Endometrial microvascular endothelial cells (primary cell): ENCODE measurements around the gene ST3GAL2. TPM values are rescaled to one million over a fixed set of nuclear protein-coding genes. Genes with fewer than 3 reads are reported as not detected.
"Not testable (repeated sequence)": the region's sequence is repeated elsewhere in the genome, so short reads cannot be mapped to it uniquely, and the experiment has no call there.

Experiments
- in situ Hi-C: cut with HindIII; loops from 2 replicates; pipeline ENCODE4 v1.10.0; 2017; ENCODE audit warnings: low sequenced_read_pairs, low pct_unique_long_range_greater_than_20kb; ENCODE audit errors: inconsistent ontology term
- total RNA-seq: library from RNA; depleted of rRNA; stranded (reverse); fragments of >200 nt; gene quantifications from one replicate; pipeline ENCODE4 v1.2.3, GENCODE V29; 2015; ENCODE audit errors: inconsistent ontology term

Gene ST3GAL2
- total RNA-seq, 1 donor from 2014 or later: 31.0 TPM

DNA sequence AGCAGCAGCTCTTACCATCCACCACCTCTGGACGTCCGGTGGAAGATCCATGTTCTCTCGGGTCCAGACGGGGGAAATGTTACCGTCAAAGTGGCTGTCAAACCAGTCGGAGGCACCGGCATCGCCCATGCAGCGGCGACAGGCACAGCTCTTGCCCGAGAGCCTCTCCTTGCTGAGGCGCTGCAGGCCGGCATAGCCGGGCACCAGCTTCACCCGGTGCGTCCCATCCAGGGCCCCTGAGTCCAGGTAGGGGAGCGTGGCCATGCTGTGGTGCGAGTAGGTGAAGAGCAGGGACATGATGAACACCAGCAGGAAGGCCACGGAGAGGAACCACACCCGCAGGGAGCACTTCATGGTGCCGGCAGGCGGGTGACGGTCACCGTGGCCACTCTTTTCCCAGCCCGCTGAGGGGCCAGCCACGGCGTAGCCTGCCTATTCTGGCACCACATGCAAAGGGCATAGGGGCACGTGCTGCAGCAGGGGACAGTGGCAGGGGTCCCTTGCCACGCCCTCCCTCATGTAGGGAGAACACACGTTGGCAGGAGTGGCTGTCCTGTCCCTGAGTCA is 40.6 kb downstream of the ST3GAL2 start:
- in situ Hi-C loops: no loop called here

GRCh38 chr16:70396246-70396904 is 42.5 kb downstream of the ST3GAL2 start:
- in situ Hi-C loops: no loop called here

DNA sequence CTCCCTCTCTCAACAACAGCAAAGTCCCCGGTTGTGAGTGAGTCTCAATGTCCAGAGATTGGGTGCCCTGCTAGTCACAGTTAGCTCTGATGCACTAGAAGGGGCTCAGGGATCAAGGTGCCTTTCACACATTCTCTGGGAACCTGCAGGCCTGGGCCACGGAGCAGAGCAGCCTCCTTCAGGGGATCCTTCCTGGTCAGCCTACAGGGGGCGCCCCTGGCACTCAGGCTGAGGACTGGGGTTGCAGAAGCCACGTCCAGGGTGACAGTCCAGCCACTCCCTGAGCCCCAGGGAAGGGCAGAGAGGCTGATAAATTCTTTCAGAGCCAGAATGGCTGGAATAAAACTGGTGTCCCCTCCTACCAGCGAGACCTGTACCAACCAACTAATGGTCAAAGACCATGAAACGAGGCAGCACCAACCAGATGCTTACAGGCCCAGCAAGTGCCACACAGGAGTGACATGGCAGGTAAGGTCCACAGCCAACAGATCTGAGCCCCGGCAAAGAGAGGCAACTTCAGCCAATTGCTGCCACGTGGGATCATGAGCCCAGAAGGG is 43.5 kb downstream of the ST3GAL2 start:
- in situ Hi-C loops: no loop called here

DNA sequence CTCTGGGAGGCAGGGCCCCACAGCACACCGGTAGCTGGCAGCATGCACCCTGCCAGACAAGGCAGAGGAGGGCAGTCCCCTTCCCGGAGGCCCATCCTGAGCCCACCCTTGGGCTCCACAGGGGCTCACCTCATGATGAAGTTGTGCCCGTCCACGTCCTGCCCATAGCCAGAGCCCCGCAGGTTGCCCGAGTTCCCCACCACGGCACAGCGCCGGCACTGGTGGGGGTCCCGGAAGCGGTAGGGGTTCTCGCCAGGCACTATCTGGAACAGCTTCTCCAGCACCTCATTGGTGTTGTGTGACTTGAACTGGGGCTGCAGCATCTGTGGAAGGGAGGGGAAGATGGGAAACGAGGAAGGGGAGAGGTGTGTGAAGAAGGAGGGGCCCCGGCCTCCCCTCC is 44.0 kb downstream of the ST3GAL2 start:
- in situ Hi-C loops: no loop called here

DNA sequence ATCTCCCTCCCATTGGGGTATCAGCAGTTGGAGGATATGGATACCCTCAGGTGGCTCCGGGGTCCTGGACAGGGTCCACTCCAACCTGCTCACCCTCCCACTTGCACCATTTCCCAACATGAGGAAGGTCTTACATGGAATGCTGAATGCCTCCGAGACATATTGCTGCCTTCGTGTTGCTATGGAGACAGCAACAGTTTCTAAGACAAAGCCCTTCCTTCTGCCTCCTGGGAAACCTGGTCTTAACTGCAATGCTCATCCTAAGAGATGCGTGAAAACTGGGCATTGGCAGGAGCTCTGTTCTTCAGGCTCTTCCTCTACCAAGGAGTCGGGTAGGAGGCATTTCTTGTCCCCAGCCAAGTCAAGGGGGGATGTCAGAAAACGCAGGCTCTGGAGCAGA is 45.2 kb downstream of the ST3GAL2 start:
- in situ Hi-C loops: no loop called here

DNA sequence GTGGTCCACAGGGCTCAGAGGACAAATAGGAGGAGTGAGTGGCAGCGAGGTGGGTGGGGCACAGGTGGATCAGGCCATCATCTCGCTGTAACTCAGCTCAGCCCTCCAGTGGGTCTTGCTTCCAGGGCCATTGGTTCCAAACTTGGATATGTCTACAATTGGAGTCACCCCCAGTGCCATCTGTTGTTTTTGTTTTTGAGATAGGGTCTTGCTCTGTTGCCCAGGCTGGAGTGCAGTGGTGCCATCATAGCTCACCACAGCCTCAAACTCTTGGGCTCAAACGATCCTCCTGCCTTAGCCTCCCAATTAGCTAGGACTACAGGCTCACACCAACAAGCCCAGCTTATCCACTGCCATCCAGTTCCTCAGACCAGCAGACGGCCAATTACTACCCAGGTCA is 46.3 kb downstream of the ST3GAL2 start:
- in situ Hi-C loops: no loop called here

GRCh38 chr16:70391881-70392481 is 46.9 kb downstream of the ST3GAL2 start:
- in situ Hi-C loops: no loop called here

- in situ Hi-C loops: no loop called here
These were observed 47.5 kb downstream of the ST3GAL2 start for GRCh38 chr16:70391446-70391845.

DNA sequence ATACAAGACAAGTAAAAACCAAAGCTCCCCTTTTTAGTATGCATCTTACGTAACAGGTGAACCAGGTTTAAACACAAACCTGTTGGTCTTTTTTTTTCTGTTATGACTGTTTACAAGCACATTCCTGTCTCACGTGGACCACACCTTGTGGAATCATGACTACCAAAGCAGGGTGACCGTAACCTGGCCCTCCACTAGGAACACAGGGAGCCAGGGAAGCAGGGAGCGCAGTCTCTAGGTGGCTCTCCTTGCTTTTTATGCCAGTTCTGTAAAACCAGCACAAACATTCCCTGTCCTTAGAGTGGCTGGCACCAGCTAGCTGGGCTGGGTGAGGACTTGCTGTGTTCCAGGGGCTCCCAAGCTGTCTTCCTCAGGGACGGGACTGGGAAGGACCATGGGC is 48.1 kb downstream of the ST3GAL2 start:
- in situ Hi-C loops: no loop called here

- in situ Hi-C loops: no loop called here
These were observed 50.8 kb downstream of the ST3GAL2 start for GRCh38 chr16:70388006-70388680.

GRCh38 chr16:70386289-70386986 is 52.5 kb downstream of the ST3GAL2 start:
- in situ Hi-C loops: not testable (repeated sequence)

- in situ Hi-C loops: no loop called here
These were observed 55.4 kb downstream of the ST3GAL2 start for GRCh38 chr16:70383421-70383960.

GRCh38 chr16:70381604-70382342 is 57.1 kb downstream of the ST3GAL2 start:
- in situ Hi-C loops: no loop called here

- in situ Hi-C loops: no loop called here
These were observed 57.8 kb downstream of the ST3GAL2 start for GRCh38 chr16:70380919-70381603.

- in situ Hi-C loops: no loop called here
These were observed 58.5 kb downstream of the ST3GAL2 start for GRCh38 chr16:70380248-70380918.

- in situ Hi-C loops: no loop called here
These were observed 59.9 kb downstream of the ST3GAL2 start for GRCh38 chr16:70378869-70379493.

GRCh38 chr16:70377782-70378181 is 61.1 kb downstream of the ST3GAL2 start:
- in situ Hi-C loops: no loop called here
